Keratinocyte (primary cell): ENCODE measurements around the gene TSTD2.

Experiments used
- EZH2 ChIP-seq: IDR thresholded peaks from one replicate; pipeline ENCODE4 v1.6.1; 2012; ENCODE audit warnings: inconsistent platforms, mild to moderate bottlenecking, low read length, moderate library complexity
- TF ChIP-seq, protein P1 (sequence below), 3 experiments: IDR thresholded peaks in 1 of 3; conservative IDR thresholded peaks in 1 of 3; optimal IDR thresholded peaks in 1 of 3; 2 replicates in 2 of 3; 3 replicates in 1 of 3; pipeline versions ENCODE3 to v1.5.1; 2011; ENCODE audit warnings: low read length in 3 of 3, mild to moderate bottlenecking in 3 of 3, moderate library complexity in 2 of 3, control low read depth in 1 of 3, inconsistent platforms in 1 of 3; ENCODE audit not compliant: insufficient read depth in 2 of 3; ENCODE audit errors: extremely low read depth in 1 of 3

DNA sequence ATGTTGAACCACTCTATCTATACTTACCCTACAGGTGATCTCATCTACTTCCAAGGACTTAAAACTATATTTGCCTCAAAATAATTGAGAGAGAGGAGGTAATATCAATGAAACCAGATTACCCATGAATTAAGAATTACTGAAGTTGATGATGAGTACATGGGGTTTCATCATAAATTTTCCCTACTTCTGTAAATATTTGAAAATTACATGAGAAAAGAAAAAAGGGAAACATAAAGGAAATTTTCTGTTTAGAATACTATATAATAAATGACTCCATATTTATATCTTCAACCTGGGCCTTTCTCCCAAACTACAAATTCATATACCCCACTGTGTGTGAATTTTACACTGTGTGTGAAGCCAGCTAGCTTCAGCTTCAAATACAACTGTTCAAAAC, 2.6 kb downstream of the TSTD2 start:
- TF ChIP-seq, protein P1, sequence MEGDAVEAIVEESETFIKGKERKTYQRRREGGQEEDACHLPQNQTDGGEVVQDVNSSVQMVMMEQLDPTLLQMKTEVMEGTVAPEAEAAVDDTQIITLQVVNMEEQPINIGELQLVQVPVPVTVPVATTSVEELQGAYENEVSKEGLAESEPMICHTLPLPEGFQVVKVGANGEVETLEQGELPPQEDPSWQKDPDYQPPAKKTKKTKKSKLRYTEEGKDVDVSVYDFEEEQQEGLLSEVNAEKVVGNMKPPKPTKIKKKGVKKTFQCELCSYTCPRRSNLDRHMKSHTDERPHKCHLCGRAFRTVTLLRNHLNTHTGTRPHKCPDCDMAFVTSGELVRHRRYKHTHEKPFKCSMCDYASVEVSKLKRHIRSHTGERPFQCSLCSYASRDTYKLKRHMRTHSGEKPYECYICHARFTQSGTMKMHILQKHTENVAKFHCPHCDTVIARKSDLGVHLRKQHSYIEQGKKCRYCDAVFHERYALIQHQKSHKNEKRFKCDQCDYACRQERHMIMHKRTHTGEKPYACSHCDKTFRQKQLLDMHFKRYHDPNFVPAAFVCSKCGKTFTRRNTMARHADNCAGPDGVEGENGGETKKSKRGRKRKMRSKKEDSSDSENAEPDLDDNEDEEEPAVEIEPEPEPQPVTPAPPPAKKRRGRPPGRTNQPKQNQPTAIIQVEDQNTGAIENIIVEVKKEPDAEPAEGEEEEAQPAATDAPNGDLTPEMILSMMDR (optimal IDR thresholded peaks at IDR 0.05 in 1 of 3, IDR thresholded peaks at IDR 0.05 in 1 of 3, conservative IDR thresholded peaks at IDR 0.05 in 1 of 3; ENCODE audit: extremely low read depth in 1 of 3, insufficient read depth in 2 of 3, low read length in 3 of 3) = no peak
- TF ChIP-seq EZH2 = no peak
